IPS DF 4.7 (cell line): ENCODE measurements around the gene CRYBB1.

ENCODE experiments used
- DNase-seq: peaks from one replicate; pipeline ENCODE4 v3.0.0-alpha.2; 2013; ENCODE audit warnings: low spot score; ENCODE audit errors: extremely low read depth

CRYBB1 gene

GRCh38 chr22:26606611-26607010 lies 11.2 kb downstream of the CRYBB1 start:
- no peak for DNase-seq

GRCh38 chr22:26604368-26604767 lies 13.5 kb downstream of the CRYBB1 start:
- no peak for DNase-seq

- DNase-seq = no peak
Observed at GRCh38 chr22:26602127-26602526, 15.7 kb downstream of the CRYBB1 start.

DNA sequence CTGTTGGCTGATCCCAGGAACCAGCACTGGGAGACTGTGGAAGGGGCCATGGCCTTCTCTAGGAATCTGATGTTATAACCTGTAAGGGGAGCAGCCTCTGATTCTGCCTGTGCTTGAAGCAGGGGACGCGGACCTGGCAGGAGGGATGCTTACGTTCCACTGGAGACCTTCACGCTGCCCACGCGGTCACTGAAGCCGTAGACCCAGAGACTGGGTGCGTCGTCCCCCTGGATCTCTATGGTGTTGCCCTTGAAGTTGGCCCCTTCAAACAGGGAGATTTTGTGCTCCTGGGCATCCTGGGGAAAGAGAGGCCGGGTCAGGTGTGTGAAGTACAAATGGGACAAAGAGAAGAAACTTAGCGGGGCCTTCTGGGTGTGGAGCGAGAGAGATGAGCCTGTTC lies 16.1 kb downstream of the CRYBB1 start:
- no peak for DNase-seq

DNA sequence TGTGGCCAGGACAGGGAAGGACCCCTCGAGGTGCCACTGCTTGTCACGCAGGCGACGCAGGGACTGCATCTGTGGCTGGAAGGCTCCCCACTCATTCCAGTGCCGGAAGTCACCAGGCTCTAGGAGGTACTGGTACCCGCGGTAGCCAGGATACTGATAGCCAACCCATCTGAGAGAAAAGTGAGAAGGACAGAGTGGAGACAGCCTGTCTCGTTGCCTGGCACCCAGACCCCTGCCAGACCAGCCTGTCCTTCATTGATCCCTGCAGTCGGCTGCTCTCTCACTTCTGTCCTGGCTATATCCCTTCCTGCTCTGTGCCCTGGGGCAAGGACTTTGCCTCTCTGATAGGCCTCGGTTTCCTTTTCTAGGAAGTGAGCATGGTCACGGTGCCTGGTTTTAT lies 18.3 kb downstream of the CRYBB1 start:
- DNase-seq = no peak

DNA sequence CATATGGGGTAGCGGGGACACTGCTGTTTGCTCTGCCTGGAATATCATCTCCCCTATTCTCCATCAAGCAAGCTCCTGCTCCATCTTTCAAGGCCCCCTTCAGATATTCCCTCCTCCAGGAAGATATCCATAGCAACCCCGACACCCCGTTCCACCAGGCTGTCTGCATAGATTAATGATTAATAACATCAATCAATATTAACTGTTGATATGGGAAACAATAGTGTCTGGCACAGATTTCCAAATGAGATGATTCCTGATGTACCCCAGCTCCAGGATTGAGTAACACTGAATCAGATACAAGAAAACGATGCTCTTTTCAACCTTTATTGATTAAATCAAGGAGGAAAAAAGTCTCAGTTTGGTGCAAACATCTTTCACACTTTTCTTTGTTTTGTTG lies 20.3 kb downstream of the CRYBB1 start:
- DNase-seq = no peak

GRCh38 chr22:26597026-26597425 lies 20.8 kb downstream of the CRYBB1 start:
- DNase-seq = no peak

DNA sequence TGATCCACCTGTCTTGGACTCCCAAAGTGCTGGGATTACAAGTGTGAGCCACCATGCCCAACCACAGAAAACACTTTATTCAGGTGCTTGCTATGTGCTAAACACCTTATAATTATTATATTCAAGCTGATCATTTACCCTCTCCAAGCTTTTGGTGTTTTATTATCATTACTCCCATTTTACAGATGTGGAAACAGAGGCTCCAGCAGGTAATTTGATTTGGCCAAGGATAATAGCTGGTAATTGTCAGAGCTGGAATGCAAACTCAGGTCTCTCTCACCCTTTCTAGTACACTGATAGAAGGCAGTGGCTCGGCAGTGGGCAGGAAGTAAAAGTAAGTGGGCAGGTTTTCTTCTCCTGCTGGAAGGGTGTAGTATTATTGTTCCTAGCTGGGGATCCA lies 24.1 kb downstream of the CRYBB1 start:
- no peak for DNase-seq

- no peak for DNase-seq
Observed at GRCh38 chr22:26592421-26592891, 25.4 kb downstream of the CRYBB1 start.

- no peak for DNase-seq
Observed at GRCh38 chr22:26589845-26590736, 27.7 kb downstream of the CRYBB1 start, which contains the start of gene TPST2. Gene TPST2 (minus strand): TSS chr22:26590132. CDS start chr22:26541630, 48,502 bp downstream.

DNA sequence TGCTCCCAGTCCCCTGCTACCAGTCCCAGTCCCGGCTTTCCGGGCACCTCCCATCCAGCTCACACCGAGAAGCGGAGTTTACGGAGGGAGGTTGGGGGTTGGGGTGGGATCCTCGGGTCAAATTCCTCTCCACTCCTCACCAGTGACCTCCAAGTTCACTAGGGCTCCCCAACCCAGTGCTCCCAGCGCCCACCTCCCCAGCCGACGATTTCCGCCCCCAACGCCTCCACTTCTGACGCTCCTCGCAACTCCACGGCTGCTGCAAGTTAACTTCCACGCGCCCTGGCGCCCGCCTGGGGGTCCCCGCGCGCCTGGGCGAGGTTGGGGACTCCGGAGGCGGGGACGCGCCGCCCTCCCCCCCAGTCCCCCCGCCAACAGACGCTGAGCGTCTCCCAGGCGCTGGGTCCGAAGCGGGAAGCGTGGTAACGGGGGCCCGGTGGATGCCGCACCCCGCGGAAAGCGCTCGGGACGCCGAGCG lies 28.4 kb downstream of the CRYBB1 start:
- DNase-seq = no peak

DNA sequence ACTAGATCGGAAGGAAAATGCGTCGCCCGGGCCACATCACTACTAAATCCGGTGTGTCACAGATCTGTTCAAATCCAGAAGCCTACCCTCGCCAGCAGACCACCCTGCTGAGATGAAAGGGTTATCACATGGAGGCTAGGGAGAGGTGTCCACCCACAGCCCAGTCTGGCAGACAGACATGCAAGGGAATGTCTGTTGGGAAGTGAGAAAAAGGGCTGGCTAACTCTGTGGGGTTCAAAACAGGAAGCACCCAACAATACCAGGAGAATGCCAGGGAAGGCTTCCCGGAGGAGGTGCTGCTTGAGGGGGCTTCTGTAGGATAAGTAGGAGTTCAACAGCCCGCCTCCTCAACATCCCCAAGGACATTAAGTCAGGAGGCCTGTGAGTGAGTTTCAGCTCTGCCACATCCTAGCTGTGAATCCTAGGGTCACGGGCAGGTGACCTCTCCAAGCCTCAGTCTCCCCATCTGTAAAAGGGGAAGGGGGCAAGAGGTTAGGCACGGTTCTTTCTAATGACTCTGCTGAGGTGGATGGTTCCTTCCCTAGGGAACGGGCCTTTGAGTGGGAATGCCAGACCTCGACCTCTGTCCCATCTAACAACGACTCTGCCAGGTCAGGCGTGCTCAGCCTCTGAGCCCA lies 29.0 kb downstream of the CRYBB1 start:
- DNase-seq = no peak

GRCh38 chr22:26587991-26588613 lies 29.7 kb downstream of the CRYBB1 start:
- no peak for DNase-seq

DNA sequence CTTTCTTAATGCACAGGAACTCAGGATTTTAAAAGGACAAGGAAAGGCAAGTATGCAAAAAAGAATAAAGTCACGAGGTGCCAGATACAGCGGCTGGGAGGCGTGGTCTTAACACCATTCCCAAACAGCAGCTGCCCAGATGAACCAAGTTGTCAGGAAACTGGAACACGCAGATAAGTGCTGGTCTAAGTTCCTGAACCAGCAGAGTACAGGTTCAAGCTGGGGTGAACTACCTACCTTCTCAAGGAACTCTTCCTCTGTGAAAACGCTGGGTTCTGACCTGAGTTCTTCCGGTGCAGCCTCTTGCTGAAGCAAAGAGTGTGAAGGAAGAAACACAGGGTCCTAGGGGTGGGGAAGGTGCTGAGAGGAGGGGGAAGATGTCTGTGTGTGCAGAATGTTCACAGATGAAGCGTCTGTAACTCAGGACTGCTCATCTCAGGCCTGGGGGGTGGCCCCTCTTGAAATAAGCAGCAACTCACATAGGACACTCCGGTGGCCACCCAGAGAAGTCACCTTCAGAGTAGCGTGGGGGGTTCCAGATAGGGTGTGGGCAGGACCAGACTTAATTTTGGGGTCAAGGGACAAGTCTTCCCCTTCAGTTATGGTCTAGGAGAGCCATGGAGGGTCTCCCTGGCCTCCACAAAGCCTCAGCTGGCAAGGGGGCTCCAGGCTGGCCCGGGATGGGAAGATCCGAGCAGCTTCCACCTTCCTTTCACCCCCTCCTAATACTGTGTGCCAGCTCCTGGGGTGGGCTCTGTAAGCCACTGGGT lies 31.1 kb downstream of the CRYBB1 start:
- no peak for DNase-seq

DNA sequence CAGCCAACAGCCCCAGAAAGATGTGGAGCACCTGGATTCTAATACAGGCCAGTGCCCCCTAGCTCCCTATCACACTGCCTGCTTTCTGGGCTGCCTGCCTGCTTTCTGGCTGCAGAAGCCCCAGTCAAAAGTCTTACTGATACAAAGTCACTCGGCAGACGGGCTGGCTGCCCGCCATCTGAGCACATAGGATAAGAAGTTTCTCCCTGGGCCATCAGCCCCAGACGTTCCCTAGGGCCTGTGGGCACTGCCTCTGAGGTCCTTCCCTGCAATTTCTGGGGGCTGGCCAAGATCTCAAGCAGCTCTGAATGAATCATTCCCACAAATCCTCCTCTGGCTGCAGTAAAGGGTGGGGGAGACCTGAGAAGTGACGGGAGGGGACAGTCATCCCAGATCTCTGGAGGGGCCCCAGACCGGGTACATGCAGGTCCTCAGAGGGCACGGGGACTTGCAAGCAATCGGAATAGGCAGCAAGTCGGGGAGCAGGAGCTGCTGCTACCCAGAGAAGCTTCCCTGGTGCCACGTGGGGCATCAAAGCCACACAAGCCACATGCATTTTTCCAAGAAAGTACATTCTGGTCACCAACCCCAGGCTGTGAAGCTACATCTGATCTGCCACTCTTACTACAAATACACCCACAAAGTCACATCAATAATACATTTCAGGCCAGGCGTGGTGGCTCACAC lies 32.6 kb downstream of the CRYBB1 start:
- DNase-seq = no peak

GRCh38 chr22:26584010-26584409 lies 33.8 kb downstream of the CRYBB1 start:
- DNase-seq = no peak

GRCh38 chr22:26581633-26582168 lies 36.1 kb downstream of the CRYBB1 start:
- DNase-seq = no peak

- DNase-seq = no peak
Observed at GRCh38 chr22:26581026-26581425, 36.8 kb downstream of the CRYBB1 start.

DNA sequence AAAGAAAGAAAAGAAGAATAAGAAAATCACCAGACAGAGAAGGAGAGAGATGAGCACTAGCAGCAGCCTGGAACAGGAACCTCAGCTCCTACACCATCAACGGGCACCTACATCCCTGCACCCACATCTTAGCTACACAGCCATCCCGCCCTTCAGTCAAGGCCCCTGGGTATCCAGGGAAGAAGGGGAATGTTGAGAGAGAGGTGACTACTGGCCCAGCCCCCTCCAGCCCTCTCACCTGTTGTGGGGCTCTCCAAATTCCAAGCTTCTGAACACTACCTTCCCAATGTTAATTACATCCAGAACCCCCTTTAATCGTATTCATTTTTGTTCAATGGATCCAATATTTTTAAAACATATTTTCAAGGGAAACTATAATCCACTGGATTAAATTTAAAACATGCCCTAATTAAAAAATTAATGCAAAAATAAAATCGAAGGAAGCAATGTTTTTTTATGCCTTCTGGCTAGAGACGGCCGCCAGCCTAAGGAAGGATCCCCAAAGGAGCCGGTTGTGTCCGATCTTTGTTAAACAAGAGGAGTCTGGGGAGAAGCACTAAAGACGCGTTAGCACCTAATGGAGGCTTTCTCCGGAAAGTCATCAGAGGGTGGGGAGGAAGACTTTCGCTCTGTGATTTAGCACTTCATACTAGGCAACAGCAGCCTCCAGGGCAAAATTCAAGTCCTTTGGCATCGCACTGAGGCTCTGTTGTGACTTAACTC lies 37.4 kb downstream of the CRYBB1 start:
- no peak for DNase-seq
